SJCRH30 (cell line): ENCODE results near the gene LEMD3. TPM values are rescaled to one million over a fixed set of nuclear protein-coding genes. Genes with fewer than 3 reads are reported as not detected.

Source experiments
- DNase-seq, 2 experiments: peaks; one replicate each; pipeline ENCODE4 v3.0.0-alpha.2; 2015 to 2020
- H3K27ac ChIP-seq: fragments of 250-450 bp; sonication (Bioruptor Pico); 2 replicates; pipeline ENCODE4 v1.5.1; 2020; ENCODE audit warnings: mild to moderate bottlenecking, moderate library complexity
- H3K27me3 ChIP-seq: fragments of 250-450 bp; sonication (Bioruptor Pico); 2 replicates; pipeline ENCODE4 v1.5.1; 2020; ENCODE audit warnings: mild to moderate bottlenecking, moderate library complexity
- H3K36me3 ChIP-seq: fragments of 250-450 bp; sonication (Bioruptor Pico); 2 replicates; pipeline ENCODE4 v1.5.1; 2020; ENCODE audit warnings: mild to moderate bottlenecking, moderate library complexity
- H3K4me1 ChIP-seq: fragments of 250-450 bp; sonication (Bioruptor Pico); 2 replicates; pipeline ENCODE4 v1.5.1; 2020; ENCODE audit warnings: mild to moderate bottlenecking, moderate library complexity
- H3K4me3 ChIP-seq: fragments of 250-450 bp; sonication (Bioruptor Pico); 2 replicates; pipeline ENCODE4 v1.5.1; 2020; ENCODE audit warnings: mild to moderate bottlenecking, moderate library complexity
- H3K9me3 ChIP-seq: fragments of 250-450 bp; sonication (Bioruptor Pico); replicated peaks from 2 replicates; pipeline ENCODE4 v1.5.1; 2020; ENCODE audit warnings: mild to moderate bottlenecking, moderate library complexity
- total RNA-seq: library from RNA; depleted of rRNA; stranded (reverse); fragments of >200 nt; shearing (Covaris generic); gene quantifications from 2 replicates; pipeline ENCODE4 v1.2.3, GENCODE V29; 2014

The LEMD3 gene
- total RNA-seq, 1 experiment from 2014 or later = 36.8 TPM

DNA sequence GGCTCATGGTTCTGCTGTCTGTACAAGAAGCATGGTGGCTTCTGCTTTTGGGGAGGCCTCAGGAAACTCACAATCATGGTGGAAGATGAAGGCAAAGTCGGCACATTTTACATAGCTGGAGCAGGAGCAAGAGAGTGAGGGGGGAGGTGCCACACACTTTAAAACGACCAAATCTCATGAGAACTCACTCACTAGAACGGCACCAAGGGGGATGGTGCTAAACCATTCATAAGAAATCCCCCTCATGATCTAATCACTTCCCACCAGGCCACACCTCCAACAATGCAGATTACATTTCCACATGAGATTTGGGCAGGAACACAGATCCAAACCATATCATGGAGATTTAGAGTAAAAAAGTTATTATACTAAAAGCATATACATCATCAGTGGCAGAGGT lies 13.6 kb upstream of the LEMD3 start:
- no peak for DNase-seq
- H3K4me3 ChIP-seq = no peak overlapping the region
- no peaks in the 10 kb centered on the region for H3K27me3 ChIP-seq
- no peaks in the 10 kb centered on the region for H3K9me3 ChIP-seq
- H3K27ac ChIP-seq = no peak overlapping the region
- H3K4me1 ChIP-seq = peaks cover 26% of the 10 kb centered on the region
- H3K36me3 ChIP-seq = no peaks in the 10 kb centered on the region

DNA sequence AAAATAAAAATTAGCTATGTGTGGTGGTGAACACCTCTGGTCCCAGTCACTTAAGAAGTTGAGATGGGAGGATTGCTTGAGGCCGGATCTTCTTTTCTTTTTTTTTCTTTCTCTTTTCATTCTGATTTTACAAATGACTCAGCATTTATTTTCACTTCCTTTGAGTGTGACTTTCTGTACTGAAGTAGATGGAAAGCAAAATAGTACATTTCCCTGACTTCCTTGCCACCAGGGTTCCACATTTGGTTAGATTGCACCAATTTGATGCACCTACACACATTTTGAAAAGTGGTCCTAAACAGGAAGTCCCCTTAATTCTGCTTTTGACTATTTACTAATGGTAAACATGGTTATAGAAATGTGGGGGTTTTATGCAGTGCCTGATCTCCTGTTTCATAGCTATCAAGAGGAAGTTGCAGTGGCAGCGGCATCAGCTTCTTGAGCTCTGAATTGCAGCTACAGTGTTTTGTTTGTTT lies 13.0 kb upstream of the LEMD3 start:
- DNase-seq = no peak
- Histone ChIP-seq H3K4me3 (no peak overlapping the region), H3K27me3 (no peaks in the 10 kb centered on the region), H3K9me3 (no peaks in the 10 kb centered on the region), H3K27ac (no peak overlapping the region), H3K36me3 (no peaks in the 10 kb centered on the region), H3K4me1 (peaks cover 20% of the 10 kb centered on the region)

DNA sequence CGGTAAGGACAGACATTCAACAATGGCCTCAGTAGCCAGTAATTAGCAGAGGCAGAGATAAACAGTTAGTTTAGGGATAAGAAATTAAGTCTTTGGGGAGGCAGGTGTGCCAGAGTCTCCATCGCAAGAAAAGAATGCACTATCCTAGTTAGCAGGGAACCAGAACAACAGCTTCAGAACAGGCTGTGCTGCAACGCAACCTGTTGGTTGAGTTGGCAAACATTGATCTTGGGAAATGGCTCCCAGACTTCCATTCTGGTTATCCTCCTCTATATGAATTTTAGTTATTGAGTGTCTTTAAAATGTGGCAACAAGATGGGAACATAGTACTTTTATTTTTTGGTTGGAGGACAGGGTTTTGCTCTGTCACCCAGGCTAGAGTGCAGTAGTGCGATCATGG lies 12.3 kb upstream of the LEMD3 start:
- Histone ChIP-seq H3K36me3 (no peaks in the 10 kb centered on the region), H3K4me1 (peaks cover 13% of the 10 kb centered on the region), H3K4me3 (no peak overlapping the region), H3K27me3 (no peaks in the 10 kb centered on the region), H3K9me3 (no peaks in the 10 kb centered on the region), H3K27ac (no peak overlapping the region)
- no peak for DNase-seq

DNA sequence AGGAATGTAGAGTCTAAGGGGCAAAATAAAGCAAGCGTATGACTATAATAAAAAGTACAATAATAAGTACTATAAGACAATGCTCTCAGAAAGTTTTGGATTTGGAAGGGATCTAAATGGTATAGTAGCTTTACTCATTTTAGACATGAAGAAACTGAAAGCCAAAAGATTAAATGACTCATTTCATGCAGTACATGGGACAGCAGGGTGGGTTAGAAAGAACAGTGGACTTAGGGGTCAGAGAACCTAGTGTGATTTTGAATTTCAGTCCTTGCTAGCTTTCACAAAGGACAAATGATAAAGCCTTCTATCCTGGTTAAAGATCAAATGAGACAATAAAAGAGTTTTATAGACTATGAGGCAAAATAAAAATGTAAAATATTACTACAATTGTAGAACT lies 6.8 kb upstream of the LEMD3 start:
- H3K9me3 ChIP-seq = no peaks in the 10 kb centered on the region
- no peak overlapping the region for H3K27ac ChIP-seq
- H3K4me1 ChIP-seq = no peaks in the 10 kb centered on the region
- DNase-seq = no peak
- H3K27me3 ChIP-seq = no peaks in the 10 kb centered on the region
- no peaks in the 10 kb centered on the region for H3K36me3 ChIP-seq
- H3K4me3 ChIP-seq = no peak overlapping the region

DNA sequence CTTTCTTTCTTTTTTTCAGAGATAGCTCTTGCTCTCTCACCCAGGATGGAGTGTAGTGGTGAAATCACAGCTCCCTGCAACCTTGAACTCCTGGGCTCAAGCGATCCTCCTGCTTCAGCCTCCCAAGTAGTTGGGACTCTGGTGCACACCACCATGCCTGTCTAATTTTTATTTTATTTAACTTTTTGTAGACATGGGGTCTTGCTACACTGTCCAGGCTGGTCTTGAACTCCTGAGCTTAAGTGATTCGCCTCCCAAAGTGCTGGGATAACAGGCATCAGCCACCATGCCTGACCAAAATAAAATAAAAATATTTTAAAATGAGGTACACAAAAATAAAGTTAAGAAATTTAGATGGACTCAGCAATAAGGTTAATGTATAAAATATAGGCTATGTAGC lies 5.1 kb upstream of the LEMD3 start:
- no peaks in the 10 kb centered on the region for H3K4me1 ChIP-seq
- no peak for DNase-seq
- no peaks in the 10 kb centered on the region for H3K9me3 ChIP-seq
- no peak overlapping the region for H3K4me3 ChIP-seq
- H3K36me3 ChIP-seq = no peaks in the 10 kb centered on the region
- H3K27me3 ChIP-seq = no peaks in the 10 kb centered on the region
- no peak overlapping the region for H3K27ac ChIP-seq

DNA sequence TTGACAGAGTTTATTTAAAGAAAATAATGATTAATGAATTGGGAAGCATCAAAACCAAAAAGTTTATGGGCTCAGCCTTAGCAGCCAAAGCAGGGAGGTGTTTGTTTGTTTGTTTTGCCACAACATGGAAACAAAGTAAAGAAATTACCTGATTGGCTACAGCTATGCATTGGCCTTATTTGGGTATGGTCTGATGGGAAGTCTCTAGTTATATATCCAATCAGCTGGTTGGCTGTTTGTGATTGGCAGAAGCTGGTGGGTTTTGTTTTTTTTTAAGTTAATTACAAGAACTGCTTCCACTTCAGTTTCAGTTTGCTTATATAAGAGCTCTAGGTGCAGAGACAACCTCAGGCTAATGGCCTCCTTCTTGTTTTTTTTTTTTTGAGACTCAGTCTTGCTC lies 4.6 kb upstream of the LEMD3 start:
- no peak for DNase-seq
- Histone ChIP-seq H3K4me3 (no peak overlapping the region), H3K9me3 (no peaks in the 10 kb centered on the region), H3K36me3 (no peaks in the 10 kb centered on the region), H3K27ac (no peak overlapping the region), H3K4me1 (no peaks in the 10 kb centered on the region), H3K27me3 (no peaks in the 10 kb centered on the region)

DNA sequence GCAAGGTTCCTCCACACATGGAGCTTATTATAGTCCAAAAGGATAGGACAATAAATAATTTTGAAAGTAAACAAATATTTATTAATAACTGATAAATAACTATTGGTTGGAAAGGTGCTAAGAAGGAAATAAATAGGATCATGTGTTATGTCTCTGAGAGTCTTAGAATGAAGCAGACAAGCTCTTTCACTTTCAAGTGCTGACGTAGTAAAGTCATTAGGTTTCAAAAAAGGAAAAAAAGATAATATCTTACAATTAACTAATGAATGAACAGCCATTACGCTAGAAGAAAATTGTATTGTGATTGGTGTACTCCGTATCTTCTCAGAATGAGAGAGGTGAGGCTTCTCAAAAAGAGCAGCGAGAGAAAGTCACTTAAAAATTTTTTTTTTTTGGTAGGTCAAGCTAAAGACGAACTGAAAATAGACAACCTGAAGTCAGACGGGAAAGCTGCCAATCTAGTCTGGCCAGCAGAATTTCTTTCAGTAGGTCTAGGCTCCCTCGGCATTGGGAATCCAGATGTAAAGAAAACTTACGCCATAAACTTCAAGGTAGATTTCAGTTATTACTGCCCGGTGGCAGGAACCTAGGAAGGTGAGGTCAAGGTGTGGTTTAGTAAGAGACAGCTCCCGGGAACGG lies 583 bp upstream of the LEMD3 start:
- peak overlapping the region; percentile 92 for H3K4me3 ChIP-seq
- 0 out of 2 replicates have a peak, but pooled peaks cover 8% of the 10 kb centered on the region for H3K36me3 ChIP-seq
- no peak for DNase-seq
- no peaks in the 10 kb centered on the region for H3K27me3 ChIP-seq
- H3K9me3 ChIP-seq = no peaks in the 10 kb centered on the region
- peak overlapping the region; percentile 81 for H3K27ac ChIP-seq
- H3K4me1 ChIP-seq = no peaks in the 10 kb centered on the region

DNA sequence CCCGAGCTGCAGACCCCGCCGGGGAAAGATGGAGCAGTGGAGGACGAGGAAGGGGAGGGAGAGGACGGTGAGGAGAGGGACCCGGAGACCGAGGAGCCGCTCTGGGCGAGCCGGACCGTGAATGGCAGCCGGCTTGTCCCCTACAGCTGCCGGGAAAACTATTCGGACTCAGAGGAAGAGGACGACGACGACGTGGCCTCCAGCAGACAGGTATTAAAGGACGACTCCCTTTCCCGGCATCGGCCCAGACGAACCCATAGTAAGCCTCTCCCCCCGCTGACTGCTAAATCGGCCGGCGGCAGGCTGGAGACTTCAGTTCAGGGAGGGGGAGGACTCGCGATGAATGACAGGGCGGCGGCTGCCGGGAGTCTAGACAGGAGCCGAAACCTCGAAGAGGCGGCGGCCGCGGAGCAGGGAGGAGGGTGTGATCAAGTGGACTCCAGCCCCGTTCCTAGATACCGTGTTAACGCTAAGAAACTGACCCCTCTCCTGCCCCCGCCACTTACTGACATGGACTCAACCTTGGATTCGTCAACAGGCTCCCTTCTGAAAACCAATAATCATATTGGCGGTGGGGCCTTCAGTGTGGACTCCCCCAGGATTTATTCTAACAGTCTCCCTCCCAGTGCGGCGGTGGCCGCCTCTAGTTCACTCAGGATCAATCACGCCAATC lies 962 bp downstream of the LEMD3 start:
- peaks cover 16% of the 10 kb centered on the region for H3K36me3 ChIP-seq
- H3K9me3 ChIP-seq = no peaks in the 10 kb centered on the region
- peak overlapping the region; percentile 92 for H3K4me3 ChIP-seq
- H3K27ac ChIP-seq = peak overlapping the region; percentile 81
- H3K27me3 ChIP-seq = no peaks in the 10 kb centered on the region
- DNase-seq = peak; percentile 66 to 68
- H3K4me1 ChIP-seq = no peaks in the 10 kb centered on the region

DNA sequence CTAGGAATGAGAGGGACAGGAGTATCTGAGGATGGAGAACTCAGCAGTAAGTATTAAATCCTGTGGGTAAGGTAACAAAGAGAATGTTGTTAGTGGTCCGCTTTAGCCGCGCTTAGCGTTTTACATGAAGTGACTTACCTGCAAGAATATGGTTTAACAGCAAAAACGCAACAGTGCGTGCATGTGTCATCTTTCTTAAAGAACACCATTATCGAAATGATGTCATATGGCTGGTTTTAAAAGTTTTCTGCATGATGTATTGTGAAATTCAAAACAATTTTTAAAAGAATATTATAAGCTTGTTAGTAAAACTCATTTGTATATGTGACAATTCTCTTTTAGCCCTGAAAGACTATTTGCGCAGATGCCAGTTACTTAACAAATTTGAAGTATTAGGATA lies 1.7 kb downstream of the LEMD3 start:
- H3K4me3 ChIP-seq = peak overlapping the region; percentile 92
- no peak for DNase-seq
- peaks cover 23% of the 10 kb centered on the region for H3K36me3 ChIP-seq
- H3K4me1 ChIP-seq = no peaks in the 10 kb centered on the region
- H3K27ac ChIP-seq = peak overlapping the region; percentile 81; the same call in 1 of the 2 replicates
- H3K27me3 ChIP-seq = no peaks in the 10 kb centered on the region
- H3K9me3 ChIP-seq = no peaks in the 10 kb centered on the region

DNA sequence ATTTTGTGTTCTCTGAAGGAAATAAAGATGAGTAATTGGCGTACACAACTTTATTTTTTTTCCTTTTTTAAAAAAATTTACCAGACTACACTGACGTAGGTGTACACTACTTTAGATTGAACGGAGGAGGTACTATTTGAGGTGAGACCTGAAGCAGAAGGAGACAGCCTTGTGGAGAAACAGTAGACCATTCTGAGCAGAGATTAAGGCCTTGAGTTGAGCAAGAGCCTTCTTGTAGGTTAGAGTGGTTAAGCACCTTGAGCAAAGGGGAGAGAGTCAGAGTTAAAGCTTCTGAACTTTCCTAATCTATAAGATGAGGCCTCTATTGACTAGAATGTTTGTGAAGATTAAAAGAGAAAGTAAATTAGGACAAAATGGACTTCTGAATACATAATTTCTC lies 2.5 kb downstream of the LEMD3 start:
- H3K4me1 ChIP-seq = no peaks in the 10 kb centered on the region
- no peaks in the 10 kb centered on the region for H3K27me3 ChIP-seq
- no peaks in the 10 kb centered on the region for H3K9me3 ChIP-seq
- no peak overlapping the region for H3K27ac ChIP-seq
- peaks cover 28% of the 10 kb centered on the region for H3K36me3 ChIP-seq
- DNase-seq = no peak
- peak overlapping the region; percentile 92 for H3K4me3 ChIP-seq

DNA sequence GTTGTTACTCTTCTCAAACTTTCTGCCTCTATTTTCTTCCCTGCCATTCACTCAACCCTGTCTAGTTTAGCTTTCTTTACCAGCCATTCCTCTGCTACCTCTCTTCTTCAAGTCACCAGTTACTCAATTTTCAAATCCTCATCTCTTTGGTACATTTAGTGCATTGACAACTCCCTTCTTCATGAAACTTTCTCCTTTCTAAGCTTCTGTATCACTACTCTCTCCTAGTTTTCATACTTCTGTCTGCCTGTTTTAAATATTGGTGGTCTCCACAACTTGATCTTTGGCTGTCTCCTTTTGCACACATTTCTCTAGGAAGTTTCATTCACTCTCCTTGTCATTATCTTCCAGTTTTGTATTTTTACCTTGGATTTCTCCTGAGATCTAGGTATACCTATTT lies 6.0 kb downstream of the LEMD3 start:
- H3K36me3 ChIP-seq = peaks cover 35% of the 10 kb centered on the region
- H3K4me3 ChIP-seq = no peak overlapping the region
- DNase-seq = no peak
- H3K27me3 ChIP-seq = no peaks in the 10 kb centered on the region
- H3K4me1 ChIP-seq = no peaks in the 10 kb centered on the region
- no peak overlapping the region for H3K27ac ChIP-seq
- H3K9me3 ChIP-seq = no peaks in the 10 kb centered on the region

DNA sequence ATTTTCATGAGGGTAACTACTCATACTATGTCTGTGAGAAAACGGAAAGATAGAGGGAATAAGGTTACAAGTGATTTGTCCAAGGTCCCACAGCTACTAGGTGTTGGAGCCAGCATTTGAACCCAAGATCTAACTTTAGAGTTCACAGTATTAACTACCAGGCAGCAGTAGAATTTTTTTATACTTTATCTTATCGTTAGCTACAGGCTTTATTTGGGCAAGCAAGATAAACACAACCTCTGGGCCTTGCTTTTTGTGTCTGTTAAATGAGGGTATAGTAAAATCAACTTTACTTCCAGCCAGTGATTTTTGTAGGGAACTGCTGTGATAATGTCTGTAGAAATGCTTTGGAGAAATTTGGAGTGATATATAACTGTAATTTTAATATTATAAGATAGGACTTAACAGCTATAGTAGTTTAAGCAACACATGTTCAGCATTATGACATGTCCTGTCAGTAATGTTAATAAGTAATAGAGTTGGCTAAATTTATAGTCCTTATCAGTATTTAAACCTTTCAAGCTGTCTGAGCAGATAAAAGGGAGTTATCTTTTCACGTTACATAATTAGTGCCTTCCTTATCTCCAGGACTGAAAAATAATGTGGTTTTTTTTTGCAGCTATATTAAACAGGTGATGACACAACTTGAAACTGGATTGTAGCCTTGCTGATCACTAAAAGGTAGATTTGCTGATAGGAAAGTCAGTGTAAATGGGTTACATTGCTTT lies 12.8 kb downstream of the LEMD3 start:
- H3K4me1 ChIP-seq = no peaks in the 10 kb centered on the region
- H3K36me3 ChIP-seq = peaks cover 15% of the 10 kb centered on the region; the same call in 1 of the 2 replicates
- no peaks in the 10 kb centered on the region for H3K27me3 ChIP-seq
- H3K27ac ChIP-seq = no peak overlapping the region
- DNase-seq = no peak
- H3K9me3 ChIP-seq = no peaks in the 10 kb centered on the region
- no peak overlapping the region for H3K4me3 ChIP-seq

DNA sequence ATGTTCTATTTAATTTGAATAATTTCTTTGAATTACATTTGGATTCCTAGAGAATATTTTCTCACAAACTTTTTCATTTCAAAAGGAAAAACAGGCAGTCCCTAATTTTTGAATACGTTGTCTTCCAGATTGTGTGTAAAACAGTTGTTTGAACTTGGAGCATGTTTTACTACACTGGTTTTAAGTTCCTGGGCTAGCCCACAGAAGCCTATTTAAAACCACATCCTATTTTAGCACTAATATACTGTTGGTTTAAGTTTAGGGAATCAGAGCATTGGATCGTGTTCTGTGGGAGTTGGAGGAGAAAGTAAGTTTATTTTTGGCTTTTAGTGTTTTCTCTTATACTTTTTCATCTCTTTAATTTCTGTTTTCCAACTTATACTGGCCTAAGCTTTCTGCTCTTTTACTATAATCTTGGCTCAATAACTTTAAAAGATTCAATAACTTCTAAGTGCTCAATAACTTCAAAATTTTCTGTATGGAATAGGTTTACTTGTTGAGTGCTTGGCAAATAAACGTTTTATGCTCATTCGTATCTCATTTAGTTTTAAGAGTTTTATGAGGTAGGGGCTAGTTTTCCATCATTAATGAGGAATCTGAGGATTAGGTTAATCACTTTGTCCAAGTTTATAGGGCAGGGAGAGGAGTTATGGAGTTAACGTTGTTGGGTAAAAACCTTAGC lies 14.9 kb downstream of the LEMD3 start:
- Histone ChIP-seq H3K4me3 (no peak overlapping the region), H3K4me1 (no peaks in the 10 kb centered on the region), H3K9me3 (no peaks in the 10 kb centered on the region), H3K27ac (no peak overlapping the region), H3K27me3 (no peaks in the 10 kb centered on the region), H3K36me3 (peaks cover 8% of the 10 kb centered on the region; the same call in 1 of the 2 replicates)
- no peak for DNase-seq

DNA sequence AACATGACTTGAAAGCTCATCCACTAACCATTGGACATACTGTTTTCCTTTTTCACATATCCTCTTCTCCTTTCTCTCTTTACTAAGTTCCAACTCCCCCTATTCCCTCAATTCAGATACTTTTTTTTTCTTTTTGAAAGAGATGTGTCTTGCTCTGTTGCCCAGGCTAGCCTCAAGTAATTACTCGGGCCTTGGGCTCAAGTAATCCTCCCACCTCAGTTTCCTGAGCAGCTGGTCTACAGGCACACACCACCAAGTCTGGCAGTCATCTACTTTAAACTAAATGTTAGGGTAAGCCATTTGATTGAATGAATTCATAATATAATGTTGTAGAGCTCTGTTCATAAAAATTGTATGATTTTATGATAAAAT lies 15.5 kb downstream of the LEMD3 start:
- Histone ChIP-seq H3K27ac (no peak overlapping the region), H3K36me3 (peaks cover 8% of the 10 kb centered on the region; the same call in 1 of the 2 replicates), H3K9me3 (no peaks in the 10 kb centered on the region), H3K4me1 (no peaks in the 10 kb centered on the region), H3K4me3 (no peak overlapping the region), H3K27me3 (no peaks in the 10 kb centered on the region)
- DNase-seq = no peak

DNA sequence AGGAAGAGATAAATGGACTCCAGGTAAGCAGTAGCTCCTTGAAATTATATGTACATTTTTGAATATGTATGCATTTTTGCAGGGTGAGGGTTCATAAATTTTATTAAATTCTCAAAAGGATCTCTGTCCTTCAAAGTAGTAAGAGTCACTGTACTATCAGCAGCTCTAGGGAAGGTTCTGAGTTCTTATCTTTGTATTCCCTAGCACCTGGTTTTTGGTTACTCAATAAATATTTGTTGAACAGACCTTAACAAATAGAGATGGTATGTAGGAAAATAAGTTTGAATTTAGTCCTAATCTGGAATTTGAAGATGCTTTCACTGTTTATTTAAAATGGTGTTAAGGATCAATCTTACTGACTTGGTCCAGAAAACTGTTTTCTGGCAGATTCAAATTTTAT lies 18.3 kb downstream of the LEMD3 start:
- DNase-seq = no peak
- no peak overlapping the region for H3K4me3 ChIP-seq

More for the DNA sequence above, 18.3 kb downstream of the LEMD3 start:
- H3K27ac ChIP-seq = no peak overlapping the region
- peaks cover under 1% of the 10 kb centered on the region for H3K4me1 ChIP-seq
- no peaks in the 10 kb centered on the region for H3K27me3 ChIP-seq
- H3K9me3 ChIP-seq = no peaks in the 10 kb centered on the region
- peaks cover 3% of the 10 kb centered on the region; the same call in 1 of the 2 replicates for H3K36me3 ChIP-seq
